Suppressor macrophage treated with lipopolysaccharide for 4 hours (primary cell): ENCODE measurements around the gene SCAI.
"Not testable (repeated sequence)": the region's sequence is repeated elsewhere in the genome, so short reads cannot be mapped to it uniquely, and the experiment has no call there.

Experiments
- DNase-seq: peaks from one replicate; pipeline ENCODE4 v3.0.0-alpha.2; 2020

Gene SCAI

DNA sequence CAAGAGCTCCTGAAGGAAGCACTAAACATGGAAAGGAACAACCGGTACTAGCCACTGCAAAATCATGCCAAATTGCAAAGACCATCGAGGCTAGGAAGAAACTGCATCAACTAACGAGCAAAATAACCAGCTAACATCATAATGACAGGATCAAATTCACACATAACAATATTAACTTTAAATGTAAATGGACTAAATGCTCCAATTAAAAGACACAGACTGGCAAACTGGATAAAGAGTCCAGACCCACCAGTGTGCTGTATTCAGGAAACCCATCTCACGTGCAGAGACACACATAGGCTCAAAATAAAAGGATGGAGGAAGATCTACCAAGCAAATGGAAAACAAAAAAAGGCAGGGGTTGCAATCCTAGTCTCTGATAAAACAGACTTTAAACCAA lies 131.3 kb downstream of the SCAI start:
- DNase-seq = not testable (repeated sequence)

DNA sequence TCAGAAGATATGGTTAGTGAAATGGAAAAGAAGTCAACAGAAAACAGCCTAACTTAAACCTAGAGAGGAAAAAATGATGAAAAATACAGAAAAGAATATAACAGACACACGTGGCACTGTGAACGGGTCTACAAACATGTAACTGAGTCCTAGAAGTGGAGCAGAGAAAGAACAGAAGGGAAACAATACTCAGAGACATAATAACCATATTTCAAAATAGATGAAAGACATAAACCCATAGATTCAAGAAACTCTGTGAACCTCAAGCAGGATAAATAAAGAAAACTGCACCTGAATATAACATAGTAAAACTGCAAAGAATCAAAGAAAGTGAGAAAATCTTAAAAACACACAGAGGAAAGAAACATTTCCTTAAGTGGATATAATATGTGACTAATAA lies 134.7 kb downstream of the SCAI start:
- DNase-seq = no peak

DNA sequence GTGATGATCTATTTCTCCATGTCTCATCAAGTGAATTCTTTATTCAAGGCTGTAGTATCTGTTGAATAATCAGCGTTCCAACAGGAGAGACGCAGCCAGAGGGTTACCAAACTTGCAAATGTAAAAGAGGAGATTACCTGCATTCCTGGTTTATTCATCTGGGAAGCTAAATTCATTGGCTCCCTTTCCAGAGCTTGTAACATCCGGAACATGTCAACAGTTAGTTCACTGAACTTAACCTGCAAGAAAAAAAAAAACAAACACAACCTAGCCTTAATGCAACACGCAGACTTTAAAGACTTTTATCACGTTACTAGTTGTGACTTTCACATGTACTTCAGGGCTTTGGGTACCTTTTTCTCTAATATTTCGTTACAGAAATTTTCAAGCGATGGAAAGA lies 140.0 kb downstream of the SCAI start:
- no peak for DNase-seq

DNA sequence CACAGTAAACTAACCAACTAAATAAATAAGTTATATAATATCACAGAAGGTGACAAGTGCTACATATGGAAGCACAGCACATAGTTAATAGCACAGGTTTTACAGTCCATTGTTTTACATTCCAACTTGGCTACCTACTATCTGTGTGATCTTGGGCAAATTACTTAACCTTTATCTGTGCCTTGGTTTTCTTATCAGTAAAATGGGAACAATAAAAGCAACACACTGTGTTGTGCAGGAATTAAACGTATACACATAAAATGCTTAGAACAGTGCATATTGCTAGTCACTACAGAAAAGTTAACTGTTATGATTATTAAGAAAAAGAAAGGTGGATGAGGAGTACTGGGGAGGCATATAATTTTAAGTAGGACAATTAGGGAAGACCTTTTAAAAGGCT lies 159.6 kb downstream of the SCAI start:
- no peak for DNase-seq

DNA sequence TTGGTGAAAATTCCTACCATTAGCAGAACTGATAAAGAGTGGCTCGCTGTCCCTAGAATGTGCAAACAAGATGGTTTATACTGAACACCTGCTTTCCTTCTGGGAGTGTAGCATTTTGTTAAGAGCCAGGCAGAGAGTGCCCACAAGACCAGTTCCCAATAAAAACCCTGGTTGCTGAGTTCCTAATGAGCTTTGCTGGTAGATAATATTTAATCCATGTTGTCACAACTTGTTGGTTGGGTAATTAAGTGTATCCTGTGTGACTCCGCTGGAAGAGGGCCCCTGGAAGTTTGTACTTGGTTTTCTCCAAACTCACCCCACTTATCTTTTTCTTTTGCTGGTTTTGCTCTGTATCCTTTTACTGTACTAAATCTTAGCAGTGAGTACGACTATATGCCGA lies 162.9 kb downstream of the SCAI start:
- no peak for DNase-seq

DNA sequence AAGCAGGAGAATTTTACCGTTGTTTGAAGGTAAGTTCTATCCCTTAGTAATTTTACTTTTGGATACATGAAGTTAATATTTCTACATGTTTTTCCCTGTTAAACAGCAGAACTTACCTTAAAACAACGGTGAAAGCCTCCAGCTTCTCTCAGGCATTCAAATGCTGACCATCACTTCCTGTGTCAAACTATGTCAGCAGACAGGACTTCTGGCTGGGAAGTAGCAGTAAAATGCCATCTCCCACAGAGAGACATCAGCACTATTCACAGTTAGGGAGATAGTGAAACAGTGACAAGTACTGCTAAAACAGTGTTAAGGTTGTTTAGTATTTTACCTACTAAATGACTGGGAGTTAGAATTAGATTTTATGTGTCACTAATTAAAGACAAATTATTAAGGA lies 168.2 kb downstream of the SCAI start:
- no peak for DNase-seq

DNA sequence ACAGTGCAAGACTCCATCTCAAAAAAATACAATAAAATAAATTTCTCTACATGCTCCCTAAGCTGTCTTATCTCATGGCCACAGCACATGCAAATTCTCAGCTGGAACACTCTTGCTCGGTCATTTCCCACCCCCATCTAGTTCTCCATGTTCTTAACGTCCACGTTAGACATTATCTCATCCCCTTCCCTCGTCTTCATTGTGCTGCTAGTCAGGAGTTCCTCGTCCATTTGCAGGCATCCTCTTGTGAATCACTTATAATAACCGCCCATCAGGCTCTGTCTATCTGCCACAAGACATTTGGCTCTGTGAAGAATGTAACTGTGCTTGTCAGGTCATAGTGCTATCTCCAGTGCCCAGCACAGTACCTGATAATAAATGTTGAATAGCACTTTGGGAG lies 169.5 kb downstream of the SCAI start:
- no peak for DNase-seq

DNA sequence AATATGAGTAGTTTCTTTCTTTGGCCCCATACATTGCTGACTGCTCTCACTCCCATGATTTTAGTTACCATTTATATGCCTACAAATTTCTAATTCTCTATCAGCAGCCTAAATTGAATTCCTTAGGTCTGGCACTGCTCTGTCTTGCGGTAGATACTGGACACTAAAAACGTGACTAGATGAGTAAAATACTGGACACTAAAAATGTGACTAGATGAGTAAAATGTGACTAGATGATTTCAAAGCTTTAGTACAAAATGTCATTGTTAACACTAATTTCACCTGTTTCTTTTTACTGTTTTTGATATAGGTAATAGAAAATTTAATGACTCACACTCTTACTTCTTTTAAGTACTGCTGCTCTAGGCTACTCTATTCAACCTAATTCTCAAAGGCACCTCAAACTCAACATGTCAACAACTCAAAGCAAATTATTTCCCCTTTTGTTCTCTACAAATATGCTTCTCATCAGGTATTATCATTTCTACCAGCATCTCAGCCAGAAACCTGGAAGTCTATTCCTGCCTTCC lies 171.0 kb downstream of the SCAI start:
- DNase-seq = no peak

DNA sequence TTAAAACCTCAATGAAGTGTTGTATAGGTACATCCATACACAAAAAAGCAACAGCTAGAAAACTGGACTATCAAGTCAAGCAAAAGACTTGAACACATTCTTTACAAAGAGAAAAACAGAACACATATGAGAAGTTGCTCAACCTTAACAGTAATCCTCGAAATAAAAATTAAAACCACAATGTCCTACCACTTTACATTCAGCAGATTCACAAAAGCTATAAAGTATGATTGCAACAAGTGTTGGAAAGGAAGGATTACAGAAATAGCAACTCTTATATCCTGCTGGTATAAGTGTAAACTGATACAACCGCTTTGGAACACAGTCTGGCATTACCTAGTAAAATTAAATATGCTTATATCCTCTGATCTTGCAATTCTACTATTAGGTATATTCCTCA lies 173.9 kb downstream of the SCAI start:
- no peak for DNase-seq

DNA sequence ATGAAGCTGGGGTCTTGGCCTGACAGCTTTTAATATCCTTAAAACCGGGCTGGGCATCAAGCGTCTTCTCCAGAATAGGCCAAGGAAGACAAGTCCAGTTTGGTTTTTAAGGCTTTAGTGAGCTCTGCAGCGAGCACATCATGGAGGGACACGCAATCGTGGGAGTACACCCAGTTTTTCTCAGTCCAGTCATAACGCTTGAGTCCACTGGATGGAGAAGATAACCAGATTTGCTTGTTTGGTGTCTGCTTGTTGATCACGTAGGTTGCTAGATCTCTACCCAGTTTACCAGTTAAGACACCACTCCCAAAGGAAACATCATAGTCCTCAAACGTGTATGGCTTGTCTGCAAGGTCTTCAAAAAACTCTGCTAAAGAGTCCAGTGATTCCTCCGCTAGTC lies 175.1 kb downstream of the SCAI start:
- DNase-seq = no peak

DNA sequence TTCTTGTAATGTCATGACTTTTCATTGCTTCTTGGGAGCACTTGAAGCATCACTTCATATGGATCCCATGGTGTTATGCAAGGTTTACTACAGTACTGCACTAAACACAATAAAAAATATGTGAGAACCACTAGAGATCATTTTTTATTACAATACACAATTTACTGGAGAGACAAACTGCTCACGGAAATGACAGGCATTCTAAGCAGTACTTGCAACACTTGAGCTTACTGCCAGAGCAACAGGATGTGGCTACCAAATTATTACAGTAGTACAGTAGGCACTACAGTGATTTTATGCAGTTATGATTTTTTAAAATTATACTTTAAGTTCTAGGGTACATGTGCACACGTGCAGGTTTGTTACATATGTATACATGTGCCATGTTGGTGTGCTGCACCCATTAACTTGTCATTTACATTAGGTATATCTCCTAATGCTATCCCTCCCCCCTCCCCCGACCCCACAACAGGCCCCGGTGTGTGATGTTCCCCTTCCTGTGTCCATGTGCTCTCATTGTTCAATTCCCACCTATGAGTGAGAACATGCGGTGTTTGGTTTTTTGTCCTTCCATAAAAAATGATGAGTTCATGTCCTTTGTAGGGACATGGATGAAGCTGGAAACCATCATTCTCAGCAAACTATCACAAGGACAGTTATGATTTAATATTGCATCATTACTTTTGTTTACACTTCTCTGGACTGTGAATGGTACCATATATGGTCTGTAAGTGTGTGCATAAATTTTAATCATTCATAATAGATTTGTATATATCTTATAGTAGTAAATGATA lies 177.4 kb downstream of the SCAI start:
- peak; percentile 10 for DNase-seq

DNA sequence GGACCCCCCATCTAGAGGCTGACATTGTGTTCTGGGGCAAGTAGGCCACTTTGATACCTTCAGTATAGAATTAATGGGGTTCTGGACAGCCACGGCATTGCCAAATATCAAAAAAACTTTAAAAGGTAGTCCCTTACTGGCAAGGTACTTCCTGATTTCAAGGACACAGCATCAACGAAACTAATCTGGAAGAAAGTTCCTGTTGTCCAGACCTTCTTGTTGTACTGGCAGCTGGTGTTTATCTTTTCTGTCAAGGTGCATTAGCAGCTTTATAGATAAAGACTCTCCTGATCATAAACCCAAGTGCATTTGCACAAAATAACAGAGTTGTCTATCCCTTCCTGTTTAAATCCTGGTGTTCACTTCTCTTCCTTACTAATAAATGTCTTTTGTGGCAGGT lies 178.7 kb downstream of the SCAI start:
- DNase-seq = no peak

DNA sequence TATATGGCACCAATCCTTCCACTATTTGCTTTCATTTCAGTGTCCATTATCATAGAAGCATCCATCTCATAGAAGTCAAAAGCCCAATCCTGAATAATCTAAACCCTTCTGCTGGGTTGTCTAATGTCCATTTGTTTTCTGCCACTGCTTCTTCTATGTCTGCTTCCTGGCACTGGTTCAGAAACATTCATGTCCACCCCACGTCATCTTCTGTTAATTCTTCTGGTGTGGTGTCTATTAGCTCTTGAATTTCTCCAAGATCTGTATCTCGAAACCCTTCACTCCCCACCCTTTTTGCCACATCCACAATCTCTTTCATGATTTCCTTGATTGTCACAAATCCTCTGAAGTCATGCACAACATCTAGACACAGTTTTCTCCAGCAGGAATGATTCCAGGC lies 179.3 kb downstream of the SCAI start:
- no peak for DNase-seq

DNA sequence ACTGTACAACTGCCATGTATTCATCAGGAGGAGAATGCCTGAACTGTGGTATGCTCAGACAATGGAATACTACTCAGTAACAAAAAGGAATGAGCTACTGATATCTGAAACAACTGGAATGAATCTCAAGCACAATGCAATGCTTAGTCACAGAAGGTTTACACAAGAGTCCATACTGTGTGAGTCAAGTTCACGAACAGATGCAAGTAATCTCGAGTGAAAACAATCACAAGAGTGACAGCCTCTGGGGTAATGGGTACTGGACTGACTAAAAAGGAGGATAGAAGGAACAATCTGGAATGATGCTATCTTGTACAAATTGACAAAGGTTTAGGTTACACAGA lies 182.9 kb downstream of the SCAI start:
- DNase-seq = peak; percentile 16

DNA sequence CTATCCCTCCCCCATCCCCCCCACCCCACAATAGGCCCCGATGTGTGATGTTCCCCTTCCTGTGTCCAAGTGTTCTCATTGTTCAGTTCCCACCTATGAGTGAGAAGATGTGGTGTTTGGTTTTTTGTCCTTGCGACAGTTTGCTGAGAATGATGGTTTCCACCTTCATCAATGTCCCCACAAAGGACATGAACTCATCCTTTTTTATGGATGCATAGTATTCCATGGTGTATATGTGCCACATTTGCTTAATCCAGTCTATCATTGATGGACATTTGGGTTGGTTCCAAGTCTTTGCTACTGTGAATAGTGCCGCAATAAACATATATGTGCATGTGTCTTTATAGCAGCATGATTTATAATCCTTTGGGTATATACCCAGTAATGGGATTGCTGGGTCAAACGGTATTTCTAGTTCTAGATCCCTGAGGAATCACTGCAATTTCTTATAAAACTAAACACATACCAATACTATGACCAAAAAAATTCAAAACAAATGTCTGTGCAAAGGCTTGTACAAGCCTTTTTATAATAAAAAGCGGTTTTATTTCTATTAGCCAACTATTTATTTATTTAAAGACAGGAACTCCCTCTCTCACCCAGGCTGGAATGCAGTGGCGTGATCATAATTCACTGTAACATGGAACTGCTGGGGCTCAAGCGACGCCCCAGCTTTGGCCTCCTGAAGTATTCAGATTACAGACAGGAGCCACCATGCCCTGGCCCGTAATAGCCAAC lies 183.5 kb downstream of the SCAI start:
- DNase-seq = not testable (repeated sequence)

DNA sequence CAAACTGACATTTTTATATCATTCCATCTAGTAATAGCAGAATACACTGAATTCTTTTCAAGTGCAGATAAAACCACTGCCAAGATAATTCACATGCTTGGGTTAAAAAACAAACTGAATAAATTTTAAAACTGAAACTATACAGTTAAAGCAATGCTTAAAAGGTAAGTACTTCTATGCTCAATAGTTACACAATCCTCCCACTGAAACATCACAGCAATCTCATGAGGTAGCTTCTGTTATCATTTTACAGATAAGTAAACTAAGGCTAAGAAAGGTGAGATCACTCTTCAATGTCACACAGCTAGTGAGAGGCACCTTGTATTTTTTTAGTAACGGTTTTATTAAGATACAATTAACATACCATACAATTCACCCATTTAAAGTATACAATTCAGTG lies 189.1 kb downstream of the SCAI start:
- no peak for DNase-seq

DNA sequence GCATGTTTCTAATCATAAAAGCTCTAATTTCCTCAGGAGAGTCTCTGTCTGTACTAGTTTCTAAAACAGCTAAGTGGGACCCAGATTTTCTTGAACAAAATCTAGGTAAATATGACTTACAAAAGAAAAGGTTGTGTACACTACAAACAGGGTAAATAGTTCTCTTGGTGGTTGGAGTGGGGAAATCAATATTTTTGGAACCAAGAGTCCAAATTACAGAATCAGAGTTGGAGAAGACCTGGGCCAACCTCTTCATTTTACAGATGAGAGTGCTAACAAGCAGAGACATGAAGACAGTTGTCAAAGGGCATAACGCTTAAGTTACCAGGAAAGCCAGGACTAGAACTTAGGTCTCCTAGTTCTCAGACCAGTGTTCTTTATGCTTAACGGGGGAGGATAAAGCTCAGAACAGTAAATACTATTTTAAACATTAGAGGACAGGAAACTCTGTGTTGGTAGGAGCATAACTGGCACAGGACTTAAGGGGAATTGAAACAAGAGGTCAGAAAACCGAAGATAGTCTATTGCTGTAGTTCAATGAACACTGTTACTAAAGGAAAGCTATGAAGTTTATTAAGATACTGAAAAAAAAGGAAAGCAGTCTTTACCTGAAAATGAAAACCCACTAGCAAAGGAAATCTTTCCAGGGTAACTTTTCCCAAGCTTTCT lies 193.1 kb downstream of the SCAI start:
- DNase-seq = no peak

DNA sequence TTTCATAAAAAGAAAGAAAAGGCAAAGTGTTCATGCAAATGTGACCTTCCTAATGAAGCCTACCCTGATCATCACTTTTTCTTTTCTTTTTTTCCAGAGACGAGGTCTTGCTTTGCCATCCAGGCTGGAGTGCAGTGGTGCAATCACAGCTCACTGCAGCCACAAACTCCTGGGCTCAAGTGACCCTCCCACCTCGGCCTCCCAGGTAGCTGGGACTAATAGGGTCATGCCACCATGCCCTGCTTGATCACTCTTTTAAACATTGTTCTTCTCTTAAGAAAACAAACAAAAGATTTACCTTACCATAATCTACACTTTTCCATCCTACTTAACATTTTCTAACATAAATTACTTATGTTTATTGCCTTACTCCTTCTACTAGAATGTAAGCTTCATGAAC lies 193.9 kb downstream of the SCAI start:
- DNase-seq = no peak

DNA sequence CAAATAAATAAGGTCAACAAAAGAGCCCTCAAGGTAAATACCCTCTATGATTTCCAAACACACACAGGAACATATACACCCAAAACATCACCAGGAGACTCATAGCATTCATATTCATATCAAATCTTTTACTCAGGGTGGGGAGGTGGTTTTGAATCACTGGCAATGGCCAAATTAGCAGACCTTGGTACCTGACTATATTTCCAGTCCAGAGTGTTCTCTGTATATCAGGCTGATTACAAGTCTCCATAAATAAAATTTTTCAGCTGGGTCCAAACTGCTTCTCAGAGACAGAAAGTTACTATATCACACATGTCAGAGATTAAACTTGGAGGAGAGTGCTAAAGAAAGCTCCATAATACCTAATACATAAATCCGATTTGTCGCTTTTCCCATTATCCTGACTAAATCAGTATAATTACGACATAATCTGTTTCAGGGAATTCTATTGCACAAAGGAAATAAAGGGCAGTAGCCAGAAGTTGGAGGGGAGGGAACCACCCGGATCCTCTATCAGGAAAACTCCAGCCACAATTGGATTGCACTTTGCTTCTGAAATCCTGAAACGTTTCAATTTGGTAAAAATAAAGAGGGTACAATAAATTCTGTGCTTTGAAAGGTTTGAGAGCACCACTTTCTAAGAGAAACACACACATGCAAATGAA lies 195.5 kb downstream of the SCAI start:
- no peak for DNase-seq

DNA sequence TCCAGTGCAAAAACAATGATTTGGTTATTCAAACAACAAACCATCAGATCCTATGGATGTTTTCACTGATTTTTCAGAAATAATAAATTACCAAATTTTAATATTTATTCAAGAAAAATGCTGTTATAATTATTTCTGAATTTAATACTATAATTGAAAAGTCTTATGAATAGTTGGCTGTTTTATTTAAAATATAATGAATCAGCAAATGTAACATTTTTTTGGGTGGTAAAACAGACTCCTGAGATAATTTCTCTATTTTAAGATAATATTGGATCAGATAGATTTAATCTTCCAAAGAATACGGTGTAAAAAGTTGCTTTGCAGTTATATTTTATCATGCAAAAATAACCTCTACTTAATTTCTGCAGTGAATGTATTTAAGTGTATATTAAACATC lies 197.2 kb downstream of the SCAI start:
- no peak for DNase-seq

DNA sequence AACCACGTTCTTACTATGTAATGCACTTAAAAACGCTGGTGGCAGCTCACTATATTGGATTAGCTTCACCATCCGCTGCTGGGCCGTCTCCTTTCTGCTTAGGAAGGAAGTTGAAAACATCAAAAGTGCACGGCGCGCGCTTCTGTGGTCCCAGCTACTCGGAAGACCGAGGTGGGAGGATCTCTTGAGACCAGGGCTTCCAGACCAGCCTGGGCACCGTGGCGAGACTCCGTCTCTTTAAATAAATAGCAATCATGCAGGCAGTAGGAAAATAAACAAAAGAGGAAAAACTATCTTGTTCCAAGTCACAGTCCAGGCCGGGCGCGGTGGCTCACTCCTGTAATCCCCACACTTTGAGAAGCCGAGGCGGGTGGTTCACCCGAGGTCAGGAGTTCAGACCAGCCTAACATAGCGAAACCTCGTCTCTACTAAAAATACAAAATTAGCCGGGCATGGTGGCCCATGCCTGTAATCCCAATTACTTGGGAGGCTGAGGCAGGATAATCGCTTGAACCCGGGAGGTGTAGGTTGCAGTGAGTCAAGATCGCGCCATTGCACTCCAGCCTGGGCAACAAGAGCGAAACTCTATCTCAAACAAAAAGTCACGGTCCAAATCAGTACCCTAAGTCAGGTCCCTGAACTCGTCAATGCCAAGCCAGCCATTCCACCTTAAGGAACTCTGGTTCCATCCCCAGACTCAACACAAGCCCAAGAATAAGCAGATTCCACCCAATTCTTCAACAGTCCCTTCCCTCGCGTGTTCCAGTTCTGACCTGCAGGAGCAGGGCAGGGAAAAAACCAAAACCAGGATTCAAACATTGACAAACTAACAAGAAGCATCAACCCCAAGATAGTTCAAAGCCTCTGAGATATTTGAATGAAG lies 201.4 kb downstream of the SCAI start:
- peak; percentile 66 for DNase-seq
